GM12891 (cell line): ENCODE data around the gene KRT77.

Experiments
- DNase-seq: peaks from one replicate; pipeline ENCODE4 v3.0.0; 2011; ENCODE audit warnings: low spot score; ENCODE audit not compliant: insufficient read length
- FAIRE-seq: peaks from 2 replicates; lab custom pipeline; 2011; peaks lifted over from hg19 to GRCh38; lab: Jason Lieb, UNC
- PAX5 ChIP-seq: IDR thresholded peaks from 2 replicates; pipeline ENCODE4 v1.6.1; 2011; ENCODE audit warnings: low read length, moderate library complexity, mild to moderate bottlenecking; ENCODE audit not compliant: insufficient read depth, severe bottlenecking
- POLR2A ChIP-seq: IDR thresholded peaks from 2 replicates; pipeline ENCODE4 v1.6.1; 2011; ENCODE audit warnings: low read depth, low read length, control low read depth
- POLR2AphosphoS5 ChIP-seq: IDR thresholded peaks from 2 replicates; pipeline ENCODE4 v1.6.1; 2011; ENCODE audit warnings: low read depth, low read length, control low read depth
- POU2F2 ChIP-seq: IDR thresholded peaks from 2 replicates; pipeline ENCODE4 v1.6.1; 2011; ENCODE audit warnings: low read depth, mild to moderate bottlenecking, control low read depth, low read length, moderate library complexity
- SPI1 ChIP-seq: IDR thresholded peaks from 2 replicates; pipeline ENCODE4 v1.6.1; 2011; ENCODE audit warnings: low read depth, low read length, control low read depth
- TAF1 ChIP-seq: IDR thresholded peaks from 2 replicates; pipeline ENCODE4 v1.6.1; 2011; ENCODE audit warnings: low read depth, low read length, control low read depth

Gene KRT77

GRCh38 chr12:52727037-52727436 is 23.7 kb upstream of the KRT77 start:
- DNase-seq (no peak), FAIRE-seq (no peak)
- TF ChIP-seq SPI1 = no peak
- TF ChIP-seq TAF1 = no peak
- TF ChIP-seq POU2F2 = no peak

GRCh38 chr12:52726451-52726850 is 23.1 kb upstream of the KRT77 start:
- FAIRE-seq (no peak), DNase-seq (no peak)
- TF ChIP-seq POU2F2 = no peak
- no peak for TF ChIP-seq POLR2A
- TF ChIP-seq POLR2AphosphoS5 = no peak
- TF ChIP-seq TAF1 = no peak
- no peak for TF ChIP-seq PAX5
- TF ChIP-seq SPI1 = no peak

DNA sequence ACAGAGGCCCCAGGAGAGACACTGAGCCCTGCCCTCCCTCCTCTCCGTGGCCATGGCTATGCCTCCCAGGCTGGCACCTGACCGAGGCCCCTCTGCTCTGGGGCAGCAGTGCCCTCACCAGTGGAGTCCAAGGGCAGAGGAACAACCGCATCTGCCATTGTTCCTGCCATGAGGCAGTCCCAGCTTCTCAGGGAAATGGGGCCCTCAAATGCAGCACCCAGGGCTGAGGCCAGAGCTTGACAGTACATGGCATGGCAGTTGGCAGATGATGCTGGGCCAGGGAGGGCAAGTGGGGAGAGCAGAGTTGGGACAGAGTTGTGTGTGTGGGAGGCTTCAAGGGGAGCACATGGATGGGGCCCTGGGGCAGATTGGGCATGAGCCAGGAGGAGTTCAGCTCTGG is 21.1 kb upstream of the KRT77 start:
- DNase-seq (no peak), FAIRE-seq (no peak)
- TF ChIP-seq POLR2AphosphoS5 (no peak), POU2F2 (no peak), TAF1 (no peak), PAX5 (no peak), POLR2A (no peak), SPI1 (no peak)

DNA sequence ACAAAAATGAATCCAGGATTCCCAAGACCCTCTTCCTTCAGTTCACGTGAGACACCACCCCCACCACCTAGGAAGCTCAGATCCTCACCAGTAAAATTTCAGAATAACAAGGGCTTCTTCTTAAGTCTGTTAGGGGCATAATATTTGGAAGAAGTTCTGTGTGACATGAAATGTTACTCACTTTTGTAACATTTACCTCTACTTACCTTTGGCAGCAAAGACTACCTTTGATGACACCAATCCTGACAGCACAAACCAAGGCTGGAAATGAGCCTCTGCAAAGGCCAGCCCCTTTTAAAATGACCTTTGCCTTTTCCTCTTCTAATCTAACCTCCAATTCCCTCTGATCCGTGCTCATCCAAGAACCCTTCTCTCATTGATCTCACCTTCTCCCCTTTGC is 19.4 kb upstream of the KRT77 start:
- no peak for FAIRE-seq

DNA sequence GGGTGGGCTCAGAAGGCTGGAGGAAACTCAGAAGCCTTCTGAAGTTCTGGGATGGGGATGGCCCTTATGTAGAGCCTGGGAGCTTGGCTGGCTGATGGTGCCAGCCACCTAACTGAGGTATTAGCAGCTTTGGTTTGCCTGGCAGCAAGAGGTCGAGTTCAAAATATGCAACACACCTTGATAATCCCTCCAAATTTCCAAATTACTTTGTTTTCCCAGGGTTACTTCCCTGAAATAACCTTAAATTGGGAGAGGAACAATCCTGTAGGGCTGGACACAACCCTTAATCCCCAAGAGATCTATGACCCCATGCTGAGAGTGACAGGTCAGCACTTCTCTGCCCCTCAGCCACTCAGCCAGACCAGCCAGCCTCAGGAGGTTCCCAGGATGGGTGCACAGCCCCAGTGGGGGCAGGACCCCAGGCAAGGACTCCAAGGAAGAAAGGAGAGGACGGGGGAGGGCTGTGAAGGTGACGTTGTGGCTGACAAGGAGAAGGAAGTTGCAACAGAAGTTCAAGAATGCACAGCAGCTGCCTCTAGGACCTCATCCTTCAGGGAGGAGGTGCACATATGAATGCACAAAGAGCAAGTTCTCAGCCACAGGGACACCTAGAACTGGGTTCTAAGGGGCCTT is 18.6 kb upstream of the KRT77 start:
- TF ChIP-seq POU2F2 (no peak), POLR2A (no peak), SPI1 (no peak), TAF1 (no peak), POLR2AphosphoS5 (no peak), PAX5 (no peak)
- FAIRE-seq (no peak), DNase-seq (no peak)

More for the DNA sequence above, 19.4 kb upstream of the KRT77 start:
- no peak for DNase-seq
- TF ChIP-seq POU2F2 (no peak), PAX5 (no peak), POLR2A (no peak), POLR2AphosphoS5 (no peak), SPI1 (no peak), TAF1 (no peak)

GRCh38 chr12:52720365-52720886 is 17.1 kb upstream of the KRT77 start:
- TF ChIP-seq PAX5 = no peak
- no peak for TF ChIP-seq TAF1
- TF ChIP-seq POLR2A = no peak
- no peak for TF ChIP-seq POLR2AphosphoS5
- TF ChIP-seq SPI1 = no peak
- no peak for TF ChIP-seq POU2F2
- DNase-seq (no peak), FAIRE-seq (no peak)

- DNase-seq = no peak
- FAIRE-seq = no peak
- no peak for TF ChIP-seq POU2F2
- TF ChIP-seq PAX5 = no peak
- no peak for TF ChIP-seq SPI1
- TF ChIP-seq POLR2A = no peak
- no peak for TF ChIP-seq TAF1
- no peak for TF ChIP-seq POLR2AphosphoS5
These were observed 12.7 kb upstream of the KRT77 start for GRCh38 chr12:52716061-52716460.

DNA sequence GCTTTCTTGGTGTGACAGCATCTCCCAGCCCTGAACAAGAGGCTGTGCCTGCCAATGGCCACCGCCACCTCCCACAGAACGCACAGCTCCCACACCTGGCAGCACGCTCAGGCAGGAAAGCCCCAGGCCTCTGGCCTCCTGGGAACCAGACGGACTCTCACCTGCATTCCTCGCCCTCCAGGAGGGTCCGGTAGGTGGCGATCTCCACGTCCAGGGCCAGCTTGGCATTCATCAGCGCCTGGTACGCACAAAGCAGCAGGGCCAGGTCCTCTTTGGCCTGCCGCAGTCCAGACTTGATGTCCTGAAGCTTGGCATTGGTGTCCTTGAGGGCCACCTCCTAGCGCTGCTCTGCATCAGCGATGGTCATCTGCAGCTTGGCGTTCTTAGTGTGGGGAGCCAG is 12.1 kb upstream of the KRT77 start:
- no peak for TF ChIP-seq PAX5
- no peak for TF ChIP-seq TAF1
- TF ChIP-seq POLR2AphosphoS5 = no peak
- no peak for TF ChIP-seq POLR2A
- no peak for TF ChIP-seq POU2F2
- TF ChIP-seq SPI1 = no peak
- no peak for FAIRE-seq
- DNase-seq = no peak

GRCh38 chr12:52714887-52715281 is 11.6 kb upstream of the KRT77 start:
- no peak for FAIRE-seq
- no peak for TF ChIP-seq POLR2AphosphoS5
- no peak for TF ChIP-seq PAX5
- no peak for TF ChIP-seq SPI1
- TF ChIP-seq POLR2A = no peak
- TF ChIP-seq POU2F2 = no peak
- no peak for TF ChIP-seq TAF1
- DNase-seq = no peak
